Measurements from ENCODE around the gene SEC14L6.

GRCh38 chr22:30565341-30565740 lies 18.8 kb upstream of the SEC14L6 start:
- TF ChIP-seq CTCF (IDR thresholded peaks at IDR 0.05) (no peak), POLR2AphosphoS5 (IDR thresholded peaks at IDR 0.05) (no peak), POLR2A (IDR thresholded peaks at IDR 0.05) (no peak)

Measured in suprapubic skin (tissue), 4 donors.